IPS-11a (cell line): Measurements from ENCODE around the gene EIF2B2.

Source experiments
- H3K4me3 ChIP-seq: one replicate; pipeline ENCODE4 v1.5.1; 2013; ENCODE audit warnings: low read depth, low read length, control low read depth

EIF2B2 gene

DNA sequence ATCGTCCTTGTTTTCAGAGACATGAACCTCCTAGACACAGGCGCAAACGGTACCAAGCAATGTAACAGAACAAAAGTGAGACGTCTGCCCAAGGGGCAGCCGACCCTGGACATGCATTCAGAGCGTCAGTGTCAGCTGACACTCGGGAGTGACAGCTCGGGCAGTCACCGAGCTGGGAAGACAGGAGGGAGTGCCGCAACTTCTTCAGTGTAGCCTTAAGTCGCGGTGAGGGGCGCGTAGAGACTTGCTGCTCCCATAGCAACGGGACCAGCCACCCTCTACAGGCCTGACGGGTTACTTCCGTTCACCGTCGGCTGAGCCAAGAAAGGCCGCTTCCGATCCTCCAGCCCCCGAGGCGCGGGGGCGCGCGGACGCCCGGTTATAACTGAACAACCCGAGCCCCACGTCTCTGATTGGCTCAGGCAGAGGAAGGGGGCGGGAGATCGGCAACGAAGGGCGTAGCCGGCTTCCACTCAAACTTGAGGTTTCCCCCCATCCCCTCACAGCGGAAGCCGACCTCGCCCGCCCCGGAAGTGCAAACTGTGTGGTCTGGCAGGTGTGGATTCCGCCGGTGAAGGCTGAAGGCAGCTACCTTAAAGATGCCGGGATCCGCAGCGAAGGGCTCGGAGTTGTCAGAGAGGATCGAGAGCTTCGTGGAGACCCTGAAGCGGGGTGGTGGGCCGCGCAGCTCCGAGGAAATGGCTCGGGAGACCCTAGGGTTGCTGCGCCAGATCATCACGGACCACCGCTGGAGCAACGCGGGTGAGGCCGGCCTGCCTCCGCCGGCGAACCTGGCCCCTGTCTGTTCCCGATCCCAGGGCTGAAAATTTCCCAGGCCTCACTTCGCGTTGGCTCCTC, at the start of gene EIF2B2:
Gene EIF2B2, plus strand, starts transcription at position 530 of the 858 bp plus-strand sequence. Its CDS starts 70 bp downstream, at position 600.
- H3K4me3 ChIP-seq: peak within 1 kb of the TSS; percentile 95

DNA sequence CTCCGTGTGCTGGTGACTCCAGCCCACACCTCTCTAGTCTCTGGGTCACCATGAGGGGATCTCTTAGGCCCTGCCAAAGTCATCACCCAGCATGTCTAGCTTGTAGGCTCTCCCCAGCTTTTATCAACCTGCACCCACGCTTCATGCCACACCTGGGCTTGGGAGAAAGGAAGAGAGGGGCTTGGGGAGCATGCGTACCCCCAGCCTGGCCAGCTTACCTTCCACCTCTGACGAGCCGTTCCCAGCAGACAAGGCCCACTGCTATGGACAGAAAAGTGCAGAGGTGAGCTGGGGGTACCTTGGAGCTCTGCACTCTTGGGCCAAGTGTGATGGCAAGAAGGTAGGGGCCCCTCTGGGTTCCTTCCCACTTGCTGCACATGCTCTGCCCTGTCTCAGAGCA, 49.0 kb upstream of the EIF2B2 start:
- no peak overlapping the region for H3K4me3 ChIP-seq

- no peak overlapping the region for H3K4me3 ChIP-seq
Observed at GRCh38 chr14:74954232-74954946, 48.3 kb upstream of the EIF2B2 start.

- H3K4me3 ChIP-seq: peak overlapping the region; percentile 47
Observed at GRCh38 chr14:74954947-74955228, 47.8 kb upstream of the EIF2B2 start.

- peak within 1 kb of the TSS; percentile 47 for H3K4me3 ChIP-seq
Observed at GRCh38 chr14:74955229-74956026, 47.3 kb upstream of the EIF2B2 start, which contains the start of gene PGF. TSS of gene PGF (minus strand) at chr14:74955597. CDS start at chr14:74955242, 355 bp downstream.

DNA sequence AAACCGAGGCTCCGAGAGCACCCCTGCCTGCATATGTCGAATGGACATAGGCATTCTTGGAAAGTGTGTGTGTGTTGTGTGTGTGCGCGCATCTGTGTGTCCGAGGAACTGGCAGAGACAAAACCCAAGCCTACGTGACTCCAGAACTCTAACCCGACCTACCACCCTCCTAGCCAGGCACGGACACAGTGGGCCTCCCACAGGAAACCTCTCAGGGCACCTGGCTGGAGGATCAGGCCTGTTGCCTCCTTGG, 46.8 kb upstream of the EIF2B2 start:
- H3K4me3 ChIP-seq: peak overlapping the region; percentile 47

GRCh38 chr14:74956280-74957072, 46.2 kb upstream of the EIF2B2 start:
- no peak overlapping the region for H3K4me3 ChIP-seq

DNA sequence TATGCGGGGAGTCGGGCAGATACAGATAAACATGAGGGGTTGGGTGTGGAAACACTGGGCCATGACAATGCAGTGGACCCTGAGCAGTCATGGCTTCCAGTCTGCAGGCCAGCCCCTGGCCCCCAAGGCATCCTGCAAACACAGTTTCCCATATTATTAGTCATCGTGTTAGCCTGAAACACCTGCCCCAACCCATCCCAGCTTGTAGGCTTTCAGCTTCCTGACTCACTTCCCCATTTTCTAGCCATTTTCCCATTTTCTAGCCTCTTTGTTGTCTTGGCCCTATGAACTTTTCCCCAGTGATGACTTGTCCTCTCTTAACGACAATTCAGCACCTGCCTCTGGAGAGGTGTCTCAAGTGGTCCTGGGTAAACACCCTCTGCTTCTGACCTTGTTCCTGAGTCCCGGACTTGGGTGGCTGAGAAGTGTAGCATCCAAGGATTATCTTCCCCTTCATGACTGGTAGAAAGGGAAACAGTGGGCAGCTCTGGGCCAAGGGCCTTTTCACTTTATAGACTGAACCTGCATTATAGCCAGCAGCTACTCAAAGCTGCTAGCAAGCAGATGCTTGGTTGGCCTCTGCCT, 43.0 kb upstream of the EIF2B2 start:
- H3K4me3 ChIP-seq: no peak overlapping the region

DNA sequence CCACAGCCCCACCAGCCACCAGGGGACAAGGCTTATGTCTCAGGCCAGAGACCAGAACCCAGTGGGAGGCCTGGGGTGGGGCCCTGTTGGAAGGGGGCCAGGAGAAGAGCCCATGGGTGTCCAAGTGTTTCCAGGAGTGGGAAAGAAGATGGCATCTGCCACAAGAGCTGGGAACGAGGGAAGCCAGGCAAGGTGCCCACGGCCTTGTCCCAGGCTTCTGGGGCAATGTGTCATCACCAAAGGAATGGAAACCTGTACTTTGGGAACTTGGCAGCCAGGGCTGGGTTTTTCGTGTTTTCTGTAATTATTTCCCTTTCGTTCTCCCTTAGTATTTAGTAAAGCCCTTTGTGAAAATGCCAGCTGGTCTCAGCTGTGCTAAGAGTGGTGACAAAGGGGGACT, 42.0 kb upstream of the EIF2B2 start:
- H3K4me3 ChIP-seq: no peak overlapping the region

DNA sequence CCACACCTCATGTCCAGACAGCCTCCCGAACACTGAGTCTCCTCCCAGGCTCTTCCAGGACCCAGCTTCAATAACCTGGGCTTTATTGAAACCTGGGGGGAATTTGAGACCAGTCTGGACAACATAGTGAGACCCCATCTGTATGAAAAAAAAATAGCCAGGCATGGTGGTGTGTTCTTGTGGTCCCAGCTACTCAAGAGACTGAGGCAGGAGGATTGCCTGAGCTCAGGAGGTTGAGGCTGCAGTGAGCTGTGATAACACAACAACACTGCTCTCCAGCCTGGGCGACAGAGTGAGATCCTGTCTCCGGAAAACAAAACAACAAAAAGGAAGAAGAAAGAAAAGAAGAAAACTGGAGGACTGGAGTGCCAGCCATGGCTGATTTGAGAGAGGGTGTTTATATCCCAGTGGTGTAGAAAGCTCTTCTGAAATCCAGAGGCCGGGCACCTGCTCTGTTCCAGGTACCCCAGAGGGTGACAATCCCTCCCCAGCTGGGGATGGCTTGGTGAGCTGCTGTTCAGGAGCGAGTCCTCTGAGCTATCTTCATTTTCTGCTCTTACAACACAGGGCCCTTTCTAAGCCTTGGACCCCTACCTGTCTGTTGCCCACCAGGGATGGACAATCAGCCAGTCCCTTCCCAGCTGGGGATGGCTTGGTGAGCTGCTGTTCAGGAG, 41.3 kb upstream of the EIF2B2 start:
- no peak overlapping the region for H3K4me3 ChIP-seq

- no peak overlapping the region for H3K4me3 ChIP-seq
Observed at GRCh38 chr14:74962046-74962445, 40.7 kb upstream of the EIF2B2 start.

DNA sequence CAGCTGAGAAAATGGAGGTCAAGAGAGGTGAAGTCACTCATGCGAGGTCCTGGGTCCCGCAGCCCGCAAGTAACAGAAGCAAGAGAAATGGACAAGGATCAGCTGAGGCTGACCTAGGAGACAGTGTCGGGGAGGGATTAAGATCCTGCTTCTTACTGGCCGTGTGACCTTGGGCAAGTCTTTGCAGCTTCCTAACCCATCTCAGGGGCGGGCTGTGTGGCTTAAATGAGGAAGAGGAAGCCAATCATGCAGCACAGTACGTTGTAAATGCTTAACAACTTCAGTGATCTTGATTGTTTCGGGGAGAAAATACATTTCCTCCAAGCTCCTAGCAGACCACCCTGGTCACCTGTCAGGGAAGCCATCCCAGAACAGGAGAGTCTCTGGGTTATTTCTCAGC, 40.2 kb upstream of the EIF2B2 start:
- H3K4me3 ChIP-seq: no peak overlapping the region

DNA sequence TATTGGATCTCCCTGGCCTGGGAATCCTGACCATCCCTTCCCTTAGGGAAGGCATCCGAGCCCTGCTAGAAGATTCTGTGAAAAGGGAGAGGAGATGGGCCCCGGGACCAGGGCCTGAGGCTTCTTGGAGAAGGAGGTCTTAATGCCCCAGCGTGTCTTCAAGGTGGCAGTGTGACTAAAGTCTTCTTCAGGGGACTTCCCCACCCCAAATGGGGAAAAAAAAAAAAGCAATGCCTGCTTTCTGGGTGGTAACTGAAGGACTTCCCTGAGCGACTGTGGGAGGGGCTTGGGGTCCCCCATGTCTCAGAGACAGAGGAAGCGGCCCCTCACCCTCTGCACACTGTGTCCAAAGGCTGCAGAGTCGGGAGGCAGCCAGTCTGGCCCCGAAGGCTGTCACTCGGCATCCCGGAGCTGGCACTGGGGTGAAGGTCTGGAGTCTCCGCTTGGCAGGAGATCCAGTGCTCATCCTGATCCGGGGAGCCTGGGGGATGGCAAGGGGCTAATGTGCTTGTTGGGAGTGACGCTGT, 39.5 kb upstream of the EIF2B2 start:
- H3K4me3 ChIP-seq: no peak overlapping the region

GRCh38 chr14:74963705-74964271, 38.9 kb upstream of the EIF2B2 start:
- H3K4me3 ChIP-seq: no peak overlapping the region

- no peak overlapping the region for H3K4me3 ChIP-seq
Observed at GRCh38 chr14:74964787-74965485, 37.8 kb upstream of the EIF2B2 start.

GRCh38 chr14:74965486-74966153, 37.1 kb upstream of the EIF2B2 start:
- H3K4me3 ChIP-seq: no peak overlapping the region

DNA sequence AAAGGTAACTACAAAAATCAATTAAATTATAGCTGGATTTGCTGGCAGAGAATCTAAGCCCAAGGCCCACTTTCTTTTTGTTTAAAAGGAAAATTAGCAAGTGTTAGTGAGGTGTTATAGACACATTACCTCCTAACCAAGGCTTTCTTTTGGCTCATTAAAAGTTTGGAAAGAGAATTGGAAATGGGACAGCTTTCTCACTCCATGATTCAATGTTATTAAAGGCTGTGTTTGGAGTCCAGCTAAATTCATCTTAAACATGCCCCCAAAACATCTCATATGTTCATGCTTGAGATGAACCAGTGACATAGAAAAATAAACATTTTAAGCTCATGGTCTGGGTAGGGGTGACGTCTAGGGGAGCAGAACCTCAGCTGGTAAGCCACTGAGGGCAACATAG, 33.9 kb upstream of the EIF2B2 start:
- no peak overlapping the region for H3K4me3 ChIP-seq

DNA sequence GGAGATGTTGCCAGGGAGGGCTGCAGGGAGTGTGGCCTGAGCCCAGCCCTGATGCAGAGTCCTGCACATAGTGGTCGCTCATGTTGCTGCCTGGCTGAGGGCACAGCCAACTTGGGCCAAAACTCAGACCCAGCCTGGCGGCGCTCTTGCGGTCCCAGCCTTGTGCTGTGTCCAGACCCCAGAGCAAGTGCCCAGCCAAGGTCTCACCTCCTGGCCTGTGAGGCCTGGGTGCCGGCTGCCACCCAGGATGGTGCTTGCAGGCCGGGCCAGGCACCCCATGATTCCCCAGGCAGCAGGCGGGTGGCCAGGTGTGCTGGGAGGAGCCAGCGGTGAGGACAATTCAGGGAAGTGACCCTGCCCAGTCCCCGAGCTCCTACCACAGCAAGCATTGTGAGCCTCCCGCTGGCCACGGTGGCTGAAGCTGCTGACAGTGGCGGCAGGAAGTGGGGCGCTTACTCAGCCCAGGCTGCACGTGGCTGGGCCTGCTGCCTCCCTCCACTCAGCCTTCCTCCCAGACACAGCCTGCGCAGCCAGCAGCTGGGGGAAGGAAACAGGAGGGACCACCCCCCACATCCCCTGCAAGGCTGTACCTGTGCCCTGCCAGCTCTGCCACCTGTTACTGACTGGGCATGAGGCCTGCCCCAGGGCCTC, 29.6 kb upstream of the EIF2B2 start:
- H3K4me3 ChIP-seq: no peak overlapping the region
